WTC11 (cell line): ENCODE measurements around the gene CNGA2.

Source experiments
- ESRRA ChIP-seq: sonication (generic); formaldehyde crosslinking; IDR thresholded peaks from 2 replicates; pipeline ENCODE4 v1.8.1; 2022; ENCODE audit warnings: mild to moderate bottlenecking, missing genetic modification reagents, borderline replicate concordance
- FOXP1 ChIP-seq: sonication (generic); formaldehyde crosslinking; IDR thresholded peaks from 2 replicates; pipeline ENCODE4 v1.8.0; 2022; ENCODE audit warnings: missing genetic modification reagents, mild to moderate bottlenecking, moderate library complexity, borderline replicate concordance
- NR1H2 ChIP-seq: sonication (generic); formaldehyde crosslinking; IDR thresholded peaks from 2 replicates; pipeline ENCODE4 v1.9.0; 2021; ENCODE audit warnings: mild to moderate bottlenecking, moderate library complexity, missing genetic modification reagents
- TF ChIP-seq, protein P1 (sequence below): fragments of 200-600 bp; IDR thresholded peaks from 2 replicates; pipeline ENCODE4 v1.8.0; 2022; ENCODE audit warnings: antibody characterized with exemption
- TF ChIP-seq, protein P2 (sequence below): sonication (generic); formaldehyde crosslinking; IDR thresholded peaks from 2 replicates; pipeline ENCODE4 v1.8.1; 2023; ENCODE audit warnings: mild to moderate bottlenecking, missing genetic modification reagents, moderate library complexity
- TF ChIP-seq, protein P3 (sequence below): sonication (generic); formaldehyde crosslinking; IDR thresholded peaks from 2 replicates; pipeline ENCODE4 v1.8.1; 2023; ENCODE audit warnings: mild to moderate bottlenecking, missing genetic modification reagents, moderate library complexity
- TF ChIP-seq, protein P4 (sequence below): sonication (generic); formaldehyde crosslinking; IDR thresholded peaks from 2 replicates; pipeline ENCODE4 v1.8.1; 2022; ENCODE audit warnings: low read depth, missing genetic modification reagents, borderline replicate concordance

- TF ChIP-seq, protein P1, sequence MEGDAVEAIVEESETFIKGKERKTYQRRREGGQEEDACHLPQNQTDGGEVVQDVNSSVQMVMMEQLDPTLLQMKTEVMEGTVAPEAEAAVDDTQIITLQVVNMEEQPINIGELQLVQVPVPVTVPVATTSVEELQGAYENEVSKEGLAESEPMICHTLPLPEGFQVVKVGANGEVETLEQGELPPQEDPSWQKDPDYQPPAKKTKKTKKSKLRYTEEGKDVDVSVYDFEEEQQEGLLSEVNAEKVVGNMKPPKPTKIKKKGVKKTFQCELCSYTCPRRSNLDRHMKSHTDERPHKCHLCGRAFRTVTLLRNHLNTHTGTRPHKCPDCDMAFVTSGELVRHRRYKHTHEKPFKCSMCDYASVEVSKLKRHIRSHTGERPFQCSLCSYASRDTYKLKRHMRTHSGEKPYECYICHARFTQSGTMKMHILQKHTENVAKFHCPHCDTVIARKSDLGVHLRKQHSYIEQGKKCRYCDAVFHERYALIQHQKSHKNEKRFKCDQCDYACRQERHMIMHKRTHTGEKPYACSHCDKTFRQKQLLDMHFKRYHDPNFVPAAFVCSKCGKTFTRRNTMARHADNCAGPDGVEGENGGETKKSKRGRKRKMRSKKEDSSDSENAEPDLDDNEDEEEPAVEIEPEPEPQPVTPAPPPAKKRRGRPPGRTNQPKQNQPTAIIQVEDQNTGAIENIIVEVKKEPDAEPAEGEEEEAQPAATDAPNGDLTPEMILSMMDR = no peak
- TF ChIP-seq, protein P2, sequence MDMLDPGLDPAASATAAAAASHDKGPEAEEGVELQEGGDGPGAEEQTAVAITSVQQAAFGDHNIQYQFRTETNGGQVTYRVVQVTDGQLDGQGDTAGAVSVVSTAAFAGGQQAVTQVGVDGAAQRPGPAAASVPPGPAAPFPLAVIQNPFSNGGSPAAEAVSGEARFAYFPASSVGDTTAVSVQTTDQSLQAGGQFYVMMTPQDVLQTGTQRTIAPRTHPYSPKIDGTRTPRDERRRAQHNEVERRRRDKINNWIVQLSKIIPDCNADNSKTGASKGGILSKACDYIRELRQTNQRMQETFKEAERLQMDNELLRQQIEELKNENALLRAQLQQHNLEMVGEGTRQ (CRISPR knock-in tag) = no peak
- TF ChIP-seq NR1H2 (CRISPR knock-in tag) (no peak), FOXP1 (CRISPR knock-in tag) (no peak), ESRRA (no peak)
- TF ChIP-seq, protein P3, sequence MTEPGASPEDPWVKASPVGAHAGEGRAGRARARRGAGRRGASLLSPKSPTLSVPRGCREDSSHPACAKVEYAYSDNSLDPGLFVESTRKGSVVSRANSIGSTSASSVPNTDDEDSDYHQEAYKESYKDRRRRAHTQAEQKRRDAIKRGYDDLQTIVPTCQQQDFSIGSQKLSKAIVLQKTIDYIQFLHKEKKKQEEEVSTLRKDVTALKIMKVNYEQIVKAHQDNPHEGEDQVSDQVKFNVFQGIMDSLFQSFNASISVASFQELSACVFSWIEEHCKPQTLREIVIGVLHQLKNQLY (CRISPR knock-in tag) = no peak
- TF ChIP-seq, protein P4, sequence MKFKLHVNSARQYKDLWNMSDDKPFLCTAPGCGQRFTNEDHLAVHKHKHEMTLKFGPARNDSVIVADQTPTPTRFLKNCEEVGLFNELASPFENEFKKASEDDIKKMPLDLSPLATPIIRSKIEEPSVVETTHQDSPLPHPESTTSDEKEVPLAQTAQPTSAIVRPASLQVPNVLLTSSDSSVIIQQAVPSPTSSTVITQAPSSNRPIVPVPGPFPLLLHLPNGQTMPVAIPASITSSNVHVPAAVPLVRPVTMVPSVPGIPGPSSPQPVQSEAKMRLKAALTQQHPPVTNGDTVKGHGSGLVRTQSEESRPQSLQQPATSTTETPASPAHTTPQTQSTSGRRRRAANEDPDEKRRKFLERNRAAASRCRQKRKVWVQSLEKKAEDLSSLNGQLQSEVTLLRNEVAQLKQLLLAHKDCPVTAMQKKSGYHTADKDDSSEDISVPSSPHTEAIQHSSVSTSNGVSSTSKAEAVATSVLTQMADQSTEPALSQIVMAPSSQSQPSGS (CRISPR knock-in tag) = no peak
Observed at GRCh38 chrX:151762802-151763201, 28.3 kb downstream of the CNGA2 start.
